HG03139 (cell line): ENCODE results near the gene GTF3A.
A peak's percentile ranks its signal among the peaks of the same experiment; 100 is the strongest.
"Not testable (repeated sequence)": the region's sequence is repeated elsewhere in the genome, so short reads cannot be mapped to it uniquely, and the experiment has no call there.

Experiments used
- ATAC-seq: cut with Tn5 transposase; IDR thresholded peaks from one replicate; pipeline ENCODE4 v1.9.1; 2021; ENCODE audit not compliant: unreplicated experiment

Gene GTF3A

GRCh38 chr13:27424246-27425157, at the start of gene GTF3A:
GTF3A (plus strand) TSS chr13:27424619.
- ATAC-seq: peak; percentile 46

- ATAC-seq: no peak
Measured at GRCh38 chr13:27374650-27375049, 49.8 kb upstream of the GTF3A start.

DNA sequence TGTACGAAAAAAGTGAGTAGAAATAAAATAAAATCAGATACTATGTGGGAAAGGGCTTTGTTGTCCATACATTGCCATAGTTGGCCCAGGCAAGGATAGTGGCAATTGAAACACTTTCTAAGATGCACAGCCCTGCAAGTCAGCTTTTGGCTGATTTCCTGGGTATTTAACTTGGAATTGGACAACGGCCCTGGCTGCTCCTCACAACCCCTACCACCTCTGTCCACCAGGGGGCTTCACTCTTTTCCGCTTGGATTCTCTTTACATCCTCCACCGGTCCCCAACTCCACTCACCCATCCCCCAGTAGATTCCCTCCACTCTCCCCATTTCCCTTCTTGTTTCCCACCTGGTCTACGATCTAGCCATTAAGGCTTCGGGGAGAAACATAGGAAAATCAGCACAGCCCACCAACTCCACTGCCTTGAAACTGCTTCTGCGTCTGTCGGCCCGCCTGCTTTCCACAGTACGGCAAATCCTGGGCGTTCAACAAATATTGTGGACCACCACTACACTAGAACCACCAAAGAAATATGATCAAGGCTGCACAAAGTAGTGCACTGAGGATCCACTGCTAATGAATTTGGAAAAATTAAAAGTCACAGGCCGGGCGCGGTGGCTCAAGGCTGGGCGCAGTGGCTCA, 48.6 kb upstream of the GTF3A start:
- no peak for ATAC-seq

DNA sequence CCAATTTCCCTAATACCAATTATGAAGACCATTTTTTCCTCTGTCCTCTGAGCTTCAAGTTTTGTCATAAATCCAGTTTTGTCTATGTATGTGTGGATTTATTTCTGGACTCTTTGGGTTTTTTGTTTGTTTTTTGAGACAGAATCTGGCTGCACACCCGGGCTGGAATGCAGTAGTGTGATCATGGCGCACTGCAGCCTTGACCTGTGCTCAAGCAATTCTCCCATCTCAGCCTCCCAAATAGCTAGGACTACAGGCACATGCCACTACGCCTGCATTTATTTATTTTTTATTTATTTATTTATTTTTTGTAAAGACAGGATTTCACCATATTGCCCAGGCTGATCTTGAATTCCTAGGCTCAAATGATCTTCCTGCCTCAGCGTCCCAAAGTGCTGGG, 45.3 kb upstream of the GTF3A start:
- ATAC-seq: no peak

DNA sequence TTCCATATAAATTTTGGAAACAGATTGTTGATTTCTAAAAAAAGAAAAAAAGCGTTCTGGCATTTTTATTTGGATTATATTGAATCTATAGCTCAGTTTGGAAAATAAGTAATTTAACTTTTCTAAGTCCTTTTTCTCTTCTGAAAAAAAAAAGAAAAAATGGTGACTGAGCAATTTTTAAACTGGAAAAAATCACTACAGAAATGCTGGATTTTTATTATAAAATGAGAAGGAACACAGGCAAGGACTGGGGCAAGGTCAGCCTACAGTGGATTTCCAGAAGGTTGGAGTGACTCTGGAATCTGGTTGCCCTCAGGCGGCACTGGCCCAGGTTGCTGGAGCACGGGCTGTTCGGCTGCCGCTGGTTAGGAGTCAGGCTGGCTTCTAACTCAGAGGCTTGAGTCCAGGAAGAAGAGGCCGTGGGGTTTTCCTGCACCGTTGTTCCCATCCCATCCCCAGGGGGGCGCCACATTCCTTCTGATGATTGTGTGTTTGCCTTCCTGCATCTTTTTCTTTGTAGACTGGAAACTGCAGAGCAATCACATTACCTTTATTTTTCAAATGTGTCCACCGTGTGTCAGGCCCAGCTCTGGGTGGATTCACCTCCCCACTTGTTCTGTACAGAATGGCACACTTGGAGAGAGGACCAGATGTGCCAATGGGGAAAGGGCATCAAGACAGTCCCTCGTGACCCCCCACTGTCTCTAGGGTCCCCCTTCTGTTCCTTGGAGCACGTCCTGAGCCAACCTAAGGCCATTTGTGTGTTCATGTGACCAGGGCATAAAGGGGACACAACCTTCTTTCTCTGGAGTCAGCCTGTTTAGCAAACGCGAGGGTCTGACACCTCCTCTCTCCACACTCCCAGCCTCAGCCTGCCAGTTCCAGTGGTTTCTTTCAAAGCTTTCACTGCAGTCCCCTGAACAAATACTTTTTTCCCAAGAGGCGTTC, 44.5 kb upstream of the GTF3A start:
- ATAC-seq: no peak

DNA sequence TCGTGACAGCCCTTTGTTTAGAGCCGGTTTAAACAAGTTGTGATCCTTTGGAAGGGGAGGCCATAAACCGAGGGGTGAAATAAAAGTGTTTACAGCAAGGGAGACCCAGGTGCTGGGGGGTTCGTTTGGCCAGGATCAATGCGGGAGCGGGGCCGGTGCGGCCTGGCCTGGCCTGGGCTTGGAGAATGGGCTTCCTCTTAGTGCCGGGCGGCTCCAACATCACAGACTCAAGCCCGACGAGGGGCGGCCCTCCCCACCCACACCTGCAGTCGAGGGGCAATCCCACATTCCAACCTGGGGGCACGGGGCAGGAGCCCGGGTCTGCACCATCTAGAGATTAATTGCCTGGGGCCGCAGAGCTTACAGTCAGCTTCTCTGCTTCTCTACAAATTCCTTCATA, 42.8 kb upstream of the GTF3A start:
- ATAC-seq: no peak

GRCh38 chr13:27383104-27383921, 41.1 kb upstream of the GTF3A start:
- ATAC-seq: no peak

DNA sequence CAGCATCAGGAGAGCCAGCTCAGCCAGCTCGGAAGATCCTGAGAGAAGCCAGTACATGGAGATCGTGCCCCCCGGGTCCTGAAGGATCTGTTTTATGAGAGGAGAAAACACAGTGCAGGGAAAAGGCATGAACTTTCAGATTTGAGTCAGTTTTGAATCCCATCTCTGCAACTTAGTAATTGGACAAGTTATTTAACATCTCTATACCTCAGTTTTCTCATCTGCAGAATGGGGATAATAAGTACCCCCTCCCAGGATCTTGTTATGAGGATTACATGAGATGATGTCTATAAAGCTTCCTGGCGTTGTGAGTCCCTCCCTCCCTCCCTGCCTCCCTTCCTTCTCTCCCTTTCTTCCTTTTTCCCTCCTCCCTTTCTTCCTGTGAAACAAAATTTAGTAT, 40.1 kb upstream of the GTF3A start:
- ATAC-seq: no peak

DNA sequence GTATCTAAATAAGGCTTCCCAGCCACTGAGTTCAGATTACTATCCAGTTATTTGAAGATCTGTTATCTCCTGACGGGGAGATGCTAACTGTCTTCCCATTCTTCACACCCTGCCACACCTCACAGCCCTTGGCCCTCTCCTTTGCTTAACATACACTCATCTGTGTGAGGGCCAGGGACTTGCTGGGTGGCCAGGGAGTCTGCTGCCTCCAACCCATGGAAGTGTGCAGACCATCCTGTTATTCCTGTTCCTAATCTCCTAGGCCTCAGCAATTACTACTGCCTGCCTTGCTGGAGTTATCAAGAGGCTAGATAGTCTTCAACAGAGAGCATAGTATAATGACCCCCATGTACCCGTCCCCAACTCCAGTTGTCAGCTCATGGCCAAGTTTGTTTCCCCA, 36.2 kb upstream of the GTF3A start:
- no peak for ATAC-seq

DNA sequence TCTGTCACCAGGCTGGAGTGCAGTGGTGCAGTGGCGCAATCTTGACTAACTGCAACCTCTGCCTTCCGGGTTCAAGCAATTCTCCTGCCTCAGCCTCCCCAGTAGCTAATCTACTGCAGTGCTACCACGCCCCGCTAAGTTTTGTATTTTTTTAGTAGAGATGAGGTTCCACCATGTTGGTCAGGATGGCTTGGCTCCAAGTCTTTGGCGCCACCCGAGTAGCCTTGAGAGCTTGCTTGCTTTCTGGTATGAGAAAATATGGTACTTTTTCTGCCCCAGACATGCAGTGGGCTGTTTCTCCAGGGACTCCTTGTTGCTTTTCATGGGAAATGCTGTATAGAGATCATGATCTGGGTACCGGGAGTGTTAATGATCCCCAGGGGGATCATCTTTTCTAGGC, 34.5 kb upstream of the GTF3A start:
- ATAC-seq: no peak

DNA sequence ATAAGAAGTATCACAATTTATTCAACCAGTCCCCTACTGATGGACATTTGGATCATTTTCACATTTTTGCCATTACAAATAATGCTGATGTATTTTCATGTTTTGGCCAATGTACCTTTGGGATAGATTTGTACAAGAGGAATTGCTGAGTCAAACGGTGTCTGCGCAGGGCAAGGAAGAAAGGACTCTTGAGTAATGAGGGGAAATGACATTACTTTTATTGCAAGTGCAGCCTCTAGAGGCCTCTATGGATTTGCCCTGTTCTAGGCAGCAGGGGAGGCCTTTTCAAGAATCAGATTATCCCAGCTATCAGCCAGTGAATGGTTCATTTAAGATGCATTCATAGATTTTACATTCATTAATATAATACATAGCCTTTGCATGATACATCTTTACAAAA, 32.9 kb upstream of the GTF3A start:
- no peak for ATAC-seq

DNA sequence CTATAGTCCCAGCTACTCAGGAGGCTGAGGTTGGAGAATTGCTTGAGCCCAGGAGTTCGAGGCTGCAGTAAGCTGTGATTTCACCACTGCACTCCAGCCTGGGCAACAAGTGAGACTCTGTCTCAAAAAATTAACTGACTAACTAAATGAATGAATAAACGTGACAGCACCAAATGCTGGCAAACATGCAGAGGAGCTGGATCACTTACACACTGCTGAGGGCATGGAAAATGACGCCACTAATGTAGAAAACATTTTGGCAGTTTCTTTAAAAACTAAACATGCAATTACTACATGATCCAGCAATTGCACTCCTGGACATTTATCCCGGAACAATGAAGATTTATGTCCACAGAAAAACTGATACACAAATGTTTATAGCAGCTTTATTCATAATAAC, 31.3 kb upstream of the GTF3A start:
- no peak for ATAC-seq

DNA sequence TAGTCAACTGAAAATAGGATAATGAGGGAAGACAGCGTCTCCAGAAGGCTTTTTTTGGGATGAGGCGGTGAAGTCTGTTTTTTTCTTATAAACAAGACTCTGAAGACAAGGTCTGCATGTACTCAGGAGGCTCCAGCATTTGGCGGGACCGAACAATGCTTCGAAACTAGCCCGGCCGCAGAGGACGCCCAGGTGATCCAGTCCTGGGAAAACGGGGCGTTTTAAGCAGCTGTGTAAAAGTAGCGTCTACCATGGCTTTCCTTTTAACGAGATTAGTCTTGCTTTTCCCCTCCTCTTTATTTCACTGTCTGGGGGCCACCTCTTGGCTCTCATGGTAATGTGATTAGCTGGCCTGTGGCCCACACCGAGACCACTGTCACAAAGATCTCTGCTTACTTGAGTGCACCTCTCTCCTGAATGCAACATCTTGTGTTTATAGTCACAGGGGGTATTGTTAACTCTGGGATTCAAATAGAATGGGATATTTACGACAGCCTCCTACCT, 29.4 kb upstream of the GTF3A start:
- ATAC-seq: no peak

DNA sequence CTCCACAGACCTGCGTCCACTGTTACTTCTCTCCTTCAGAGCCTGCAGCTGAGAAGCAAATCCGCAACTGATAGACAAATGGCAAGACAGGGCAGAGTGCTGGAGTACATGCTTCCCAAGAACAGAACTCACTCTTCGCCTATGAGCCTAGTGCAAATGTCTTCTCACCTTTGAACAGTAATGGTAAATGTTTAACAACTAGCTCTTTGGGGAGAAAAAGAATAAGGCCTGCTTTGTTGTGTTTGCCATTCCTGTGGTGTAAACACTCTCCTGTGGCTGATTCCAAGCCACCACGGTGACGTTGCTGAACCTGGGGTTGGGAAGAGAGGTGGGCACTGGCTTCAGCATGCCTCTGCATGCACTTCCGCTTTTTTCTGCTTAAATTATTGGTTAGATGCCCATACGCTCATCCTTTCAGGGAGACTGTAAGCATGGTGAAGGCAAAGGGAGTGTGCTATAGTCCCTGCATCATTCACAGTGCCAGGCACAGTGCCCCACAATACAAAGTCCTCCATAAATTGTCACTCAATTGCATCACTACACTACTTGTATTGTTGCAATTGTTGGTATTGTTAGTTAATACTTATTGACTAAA, 28.1 kb upstream of the GTF3A start:
- no peak for ATAC-seq

DNA sequence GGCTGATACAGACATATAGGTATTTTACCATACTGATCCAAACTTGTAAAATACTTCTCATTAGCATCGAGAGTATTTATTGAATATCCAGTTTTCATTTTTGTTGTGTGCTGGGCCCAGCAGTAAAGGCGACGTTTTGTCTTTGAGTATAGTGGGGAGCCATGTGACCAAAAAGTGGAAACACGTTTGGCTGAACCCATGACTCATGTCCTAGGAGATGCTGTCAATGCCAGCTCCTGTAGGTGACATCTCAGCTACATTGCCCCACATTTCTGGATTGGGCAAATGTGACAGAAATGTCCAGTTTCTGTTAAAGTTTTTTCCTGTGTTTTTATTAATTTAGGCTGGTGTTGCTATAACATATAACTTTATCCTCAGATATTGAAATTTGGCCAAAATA, 26.1 kb upstream of the GTF3A start:
- ATAC-seq: no peak

DNA sequence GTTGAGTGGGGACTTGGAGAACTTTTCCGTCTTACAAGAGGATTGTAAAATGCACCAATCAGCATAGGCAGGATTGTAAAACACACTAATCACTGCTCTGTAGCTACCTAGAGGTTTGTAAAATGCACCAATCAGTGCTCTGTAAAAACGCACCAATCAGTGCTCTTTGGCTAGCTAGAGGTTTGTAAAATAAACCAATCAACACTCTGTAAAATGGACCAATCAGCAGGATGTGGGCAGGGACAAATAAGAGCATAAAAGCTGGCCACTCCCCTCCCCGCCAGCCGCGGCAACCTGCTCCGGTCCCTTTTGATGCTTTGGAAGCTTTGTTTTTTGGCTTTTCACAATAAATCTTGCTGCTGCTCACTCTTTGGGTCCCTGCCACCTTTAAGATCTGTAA, 24.0 kb upstream of the GTF3A start:
- not testable (repeated sequence) for ATAC-seq

- ATAC-seq: no peak
Measured at GRCh38 chr13:27401210-27401609, 23.2 kb upstream of the GTF3A start.

GRCh38 chr13:27403203-27403678, 21.2 kb upstream of the GTF3A start:
- ATAC-seq: no peak

DNA sequence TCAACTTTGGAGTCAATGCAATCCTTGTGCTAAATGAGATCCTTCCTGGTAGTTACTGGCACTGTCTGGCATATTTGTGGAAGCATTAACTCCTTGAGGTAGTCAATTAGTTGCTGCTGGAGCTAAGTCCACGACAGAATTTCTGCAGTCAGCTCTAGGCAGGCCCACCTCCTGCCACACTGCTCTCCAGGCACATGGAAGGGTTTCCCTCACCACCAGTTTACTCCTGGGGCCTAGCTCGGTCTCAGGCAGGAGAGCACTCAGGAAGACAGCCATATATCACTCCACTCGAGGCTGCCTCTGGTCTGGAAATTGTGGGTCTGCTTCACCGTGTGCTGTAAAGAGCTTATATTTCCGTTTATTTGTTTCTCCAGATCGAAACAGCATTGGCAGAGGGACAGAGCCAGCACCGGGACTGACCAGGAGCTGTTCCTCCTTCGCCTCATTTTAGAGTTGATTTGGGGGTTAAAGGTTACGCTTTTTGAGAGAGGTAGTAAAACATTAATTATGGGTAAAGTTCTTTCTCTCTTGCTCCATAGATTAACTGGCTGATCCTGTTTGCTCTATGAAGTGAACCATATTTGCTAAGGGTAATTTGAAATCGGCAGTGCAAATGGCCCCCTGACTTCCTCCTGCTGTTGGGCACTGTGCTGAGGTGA, 20.6 kb upstream of the GTF3A start:
- ATAC-seq: no peak
